Astrocyte (in vitro differentiated cells and primary cell): Measurements from ENCODE around the gene F5.

ENCODE experiments used
- EZH2 ChIP-seq: IDR thresholded peaks from 2 replicates; pipeline ENCODE4 v1.6.1; 2012; ENCODE audit warnings: mild to moderate bottlenecking, low read length, inconsistent platforms; ENCODE audit not compliant: insufficient read depth
- TF ChIP-seq, protein P1 (sequence below): IDR thresholded peaks from 2 replicates; pipeline ENCODE4 v1.5.1; 2011; ENCODE audit warnings: low read depth, mild to moderate bottlenecking, inconsistent platforms, low read length, moderate library complexity; ENCODE audit not compliant: insufficient read depth

DNA sequence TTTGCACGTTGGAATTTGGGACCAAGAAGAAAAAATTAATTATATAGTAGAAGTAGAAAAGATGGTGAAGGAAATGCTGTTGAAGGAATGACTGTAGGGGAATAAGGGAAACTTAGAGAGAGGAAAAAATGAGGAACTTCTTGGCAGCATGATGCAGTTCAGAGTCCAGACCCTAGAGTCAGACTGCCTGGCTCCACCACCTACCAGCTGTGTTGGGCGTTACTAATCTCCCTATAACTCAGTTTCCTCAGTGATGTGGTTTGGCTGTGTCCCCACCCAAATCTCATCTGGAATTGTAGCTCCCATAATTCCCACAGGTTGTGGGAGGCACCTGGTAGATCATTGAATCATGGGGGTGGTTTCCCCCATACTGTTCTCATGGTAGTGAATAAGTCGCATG lies 45.0 kb upstream of the F5 start:
- TF ChIP-seq, protein P1, sequence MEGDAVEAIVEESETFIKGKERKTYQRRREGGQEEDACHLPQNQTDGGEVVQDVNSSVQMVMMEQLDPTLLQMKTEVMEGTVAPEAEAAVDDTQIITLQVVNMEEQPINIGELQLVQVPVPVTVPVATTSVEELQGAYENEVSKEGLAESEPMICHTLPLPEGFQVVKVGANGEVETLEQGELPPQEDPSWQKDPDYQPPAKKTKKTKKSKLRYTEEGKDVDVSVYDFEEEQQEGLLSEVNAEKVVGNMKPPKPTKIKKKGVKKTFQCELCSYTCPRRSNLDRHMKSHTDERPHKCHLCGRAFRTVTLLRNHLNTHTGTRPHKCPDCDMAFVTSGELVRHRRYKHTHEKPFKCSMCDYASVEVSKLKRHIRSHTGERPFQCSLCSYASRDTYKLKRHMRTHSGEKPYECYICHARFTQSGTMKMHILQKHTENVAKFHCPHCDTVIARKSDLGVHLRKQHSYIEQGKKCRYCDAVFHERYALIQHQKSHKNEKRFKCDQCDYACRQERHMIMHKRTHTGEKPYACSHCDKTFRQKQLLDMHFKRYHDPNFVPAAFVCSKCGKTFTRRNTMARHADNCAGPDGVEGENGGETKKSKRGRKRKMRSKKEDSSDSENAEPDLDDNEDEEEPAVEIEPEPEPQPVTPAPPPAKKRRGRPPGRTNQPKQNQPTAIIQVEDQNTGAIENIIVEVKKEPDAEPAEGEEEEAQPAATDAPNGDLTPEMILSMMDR: no peak
- no peak for TF ChIP-seq EZH2
